Body of pancreas (tissue), 4 donors: Measurements from ENCODE around the gene IL24.

Experiments
- POLR2A ChIP-seq, 3 donors: fragments of 450-650 bp; IDR thresholded peaks; one replicate each; pipeline ENCODE4 v1.6.1; 2016; ENCODE audit warnings: antibody characterized with exemption in 3 of 3, mild to moderate bottlenecking in 2 of 3
- TF ChIP-seq, protein P1 (sequence below), 7 experiments: fragments of 450-650 bp in 4 of 7; fragments of 200-600 bp in 3 of 7; sonication (generic) in 3 of 7; IDR thresholded peaks; one replicate each; pipeline ENCODE4 v1.5.1; 2016 to 2019; ENCODE audit warnings: antibody characterized with exemption in 7 of 7

DNA sequence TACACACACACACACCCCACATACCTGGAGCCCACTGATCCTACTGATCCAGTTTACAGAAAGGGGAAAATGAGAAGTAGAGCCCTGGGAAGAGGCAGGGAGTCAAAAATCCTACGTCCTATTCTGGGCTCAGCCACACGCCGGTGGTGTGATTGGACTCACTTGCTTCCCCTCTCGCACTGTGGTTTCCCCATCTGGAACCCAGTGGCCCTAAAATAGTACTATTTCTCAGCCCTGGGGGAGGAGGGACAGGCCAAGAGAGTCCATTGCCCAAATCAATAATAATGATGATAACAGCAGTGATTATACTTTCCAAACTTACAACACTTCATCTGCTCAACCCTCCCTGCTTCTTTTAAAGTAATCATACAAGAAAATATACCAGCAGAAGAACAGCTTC, 52.0 kb downstream of the IL24 start:
- TF ChIP-seq POLR2A (IDR thresholded peaks at IDR 0.05): no peak
- TF ChIP-seq, protein P1, sequence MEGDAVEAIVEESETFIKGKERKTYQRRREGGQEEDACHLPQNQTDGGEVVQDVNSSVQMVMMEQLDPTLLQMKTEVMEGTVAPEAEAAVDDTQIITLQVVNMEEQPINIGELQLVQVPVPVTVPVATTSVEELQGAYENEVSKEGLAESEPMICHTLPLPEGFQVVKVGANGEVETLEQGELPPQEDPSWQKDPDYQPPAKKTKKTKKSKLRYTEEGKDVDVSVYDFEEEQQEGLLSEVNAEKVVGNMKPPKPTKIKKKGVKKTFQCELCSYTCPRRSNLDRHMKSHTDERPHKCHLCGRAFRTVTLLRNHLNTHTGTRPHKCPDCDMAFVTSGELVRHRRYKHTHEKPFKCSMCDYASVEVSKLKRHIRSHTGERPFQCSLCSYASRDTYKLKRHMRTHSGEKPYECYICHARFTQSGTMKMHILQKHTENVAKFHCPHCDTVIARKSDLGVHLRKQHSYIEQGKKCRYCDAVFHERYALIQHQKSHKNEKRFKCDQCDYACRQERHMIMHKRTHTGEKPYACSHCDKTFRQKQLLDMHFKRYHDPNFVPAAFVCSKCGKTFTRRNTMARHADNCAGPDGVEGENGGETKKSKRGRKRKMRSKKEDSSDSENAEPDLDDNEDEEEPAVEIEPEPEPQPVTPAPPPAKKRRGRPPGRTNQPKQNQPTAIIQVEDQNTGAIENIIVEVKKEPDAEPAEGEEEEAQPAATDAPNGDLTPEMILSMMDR (IDR thresholded peaks at IDR 0.05): no peak
